Caki2 (cell line): ENCODE results near the gene CERS6. TPM values are rescaled to one million over a fixed set of nuclear protein-coding genes. Genes with fewer than 3 reads are reported as not detected.

ENCODE experiments used
- DNase-seq: peaks from one replicate; pipeline ENCODE4 v3.0.0-alpha.2; 2015; ENCODE audit warnings: low read depth
- in situ Hi-C: cut with HindIII; loops from 2 replicates; pipeline ENCODE4 v1.10.0; 2016; ENCODE audit warnings: low sequenced_read_pairs, low pct_unique_long_range_greater_than_20kb, mixed read lengths
- total RNA-seq: library from RNA; depleted of rRNA; stranded (reverse); fragments of >200 nt; shearing (Covaris generic); gene quantifications from 2 replicates; pipeline ENCODE4 v1.2.3, GENCODE V29; 2014; ENCODE audit warnings: low replicate concordance

Gene CERS6
- total RNA-seq, 1 experiment from 2014 or later = 7.2 TPM

GRCh38 chr2:168438553-168438952 is 17.5 kb upstream of the CERS6 start:
- in situ Hi-C loops = no loop called here
- DNase-seq = no peak

GRCh38 chr2:168439536-168439935 is 16.5 kb upstream of the CERS6 start:
- DNase-seq = no peak
- in situ Hi-C loops = no loop called here

GRCh38 chr2:168441214-168441872 is 14.7 kb upstream of the CERS6 start:
- in situ Hi-C loops = no loop called here
- no peak for DNase-seq

DNA sequence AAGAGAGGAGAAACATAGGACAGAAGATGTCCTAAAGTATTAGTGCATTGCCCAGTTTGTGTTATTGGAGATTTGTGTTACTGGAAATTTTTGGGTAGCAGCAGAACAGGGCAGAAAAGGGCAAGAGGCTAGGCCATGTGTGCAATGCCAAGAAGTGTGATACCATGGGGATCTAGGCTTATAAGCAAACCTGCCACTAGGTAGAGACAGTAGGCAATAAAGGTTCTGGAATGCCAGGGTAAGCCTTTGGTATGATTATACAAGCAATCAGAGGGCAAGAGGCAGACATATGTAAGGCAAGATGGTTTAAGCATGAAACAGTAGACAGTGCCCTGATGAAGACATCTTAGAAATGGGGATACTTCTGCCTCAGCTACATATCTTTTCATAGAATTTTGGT is 12.3 kb upstream of the CERS6 start:
- in situ Hi-C loops = no loop called here
- DNase-seq = no peak

DNA sequence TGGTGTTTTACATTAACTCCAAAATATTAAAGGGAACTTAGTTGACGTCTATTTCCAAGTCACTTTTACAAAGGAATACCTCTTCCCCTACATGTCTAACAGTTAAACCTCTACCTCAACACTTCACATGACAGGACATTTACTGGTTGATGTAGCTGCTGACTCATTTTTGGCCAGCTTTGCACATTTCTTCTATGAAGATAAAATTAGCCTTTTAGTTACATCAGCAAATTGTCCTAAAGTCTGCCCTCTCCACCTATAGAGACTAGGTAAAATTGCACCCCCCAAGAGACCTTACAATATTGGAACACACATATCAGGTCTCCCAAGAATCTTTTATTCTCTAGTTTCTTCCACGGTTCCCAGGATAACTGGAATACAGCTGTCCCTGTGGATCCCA is 10.1 kb upstream of the CERS6 start:
- DNase-seq = no peak
- in situ Hi-C loops = no loop called here

DNA sequence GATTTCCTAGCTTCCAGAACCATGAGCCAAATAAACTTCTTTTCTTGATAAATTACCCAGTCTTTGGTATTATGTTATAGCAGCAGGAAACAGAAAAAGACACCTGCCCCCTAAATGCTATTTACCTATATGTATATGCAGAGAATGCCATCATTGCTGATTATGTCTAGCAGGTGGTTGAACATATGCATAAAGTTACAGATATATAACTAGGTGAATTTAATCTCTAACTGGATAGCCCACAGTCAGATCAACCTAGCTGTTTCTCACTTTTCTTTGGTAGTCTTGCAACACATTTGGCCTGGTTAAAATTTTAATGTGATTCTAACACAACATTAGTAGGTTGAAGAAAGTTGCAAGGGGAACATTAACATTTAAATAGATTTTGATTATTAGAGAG is 7.1 kb upstream of the CERS6 start:
- in situ Hi-C loops = no loop called here
- DNase-seq = no peak

GRCh38 chr2:168449419-168449818 is 6.7 kb upstream of the CERS6 start:
- no peak for DNase-seq
- in situ Hi-C loops = no loop called here

- DNase-seq = no peak
- in situ Hi-C loops = no loop called here
Measured at GRCh38 chr2:168450171-168450570, 5.9 kb upstream of the CERS6 start.

- DNase-seq = no peak
- in situ Hi-C loops = no loop called here
Measured at GRCh38 chr2:168450732-168451131, 5.3 kb upstream of the CERS6 start.

DNA sequence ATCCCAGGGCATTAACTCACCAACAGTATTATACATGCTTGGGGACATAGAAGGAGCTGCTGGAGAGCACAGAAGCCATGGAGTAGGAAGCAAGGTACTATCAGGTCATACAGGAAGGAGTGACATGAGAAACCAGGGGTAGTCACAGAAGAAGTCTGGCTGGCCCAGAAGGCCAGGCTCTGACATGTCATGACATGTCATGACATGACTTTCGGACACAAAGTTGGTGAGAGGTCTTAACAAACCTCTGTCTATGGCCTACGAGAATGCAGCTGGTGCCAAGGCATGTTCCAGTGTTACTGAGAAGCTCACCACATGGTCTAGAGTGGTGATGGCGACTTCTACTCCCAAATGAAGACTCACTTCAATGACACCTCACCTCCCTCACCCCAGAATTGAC is 3.3 kb upstream of the CERS6 start:
- no peak for DNase-seq
- in situ Hi-C loops = no loop called here

DNA sequence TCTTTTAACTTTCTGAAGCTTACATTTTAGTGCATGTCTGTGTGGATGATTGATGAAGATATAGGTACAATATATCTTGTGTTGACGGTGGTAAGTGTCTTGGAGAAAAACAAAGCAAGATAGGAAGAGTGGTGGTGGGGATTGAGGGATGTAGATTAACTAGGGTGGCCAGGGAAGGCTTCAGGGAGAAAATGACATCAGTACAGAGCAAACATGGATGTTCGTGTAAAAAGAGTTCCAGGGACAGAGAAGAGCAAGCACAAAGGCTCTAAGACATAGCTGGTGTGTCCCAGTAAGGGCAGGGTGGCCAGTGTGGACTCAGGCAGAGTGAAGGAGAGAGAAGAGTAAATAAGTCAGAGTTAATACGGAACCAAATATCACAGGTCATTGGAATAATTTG is 2.7 kb upstream of the CERS6 start:
- no peak for DNase-seq
- in situ Hi-C loops = no loop called here

GRCh38 chr2:168454737-168455644 is 1.1 kb upstream of the CERS6 start:
- in situ Hi-C loops = no loop called here
- DNase-seq = peak; percentile 12

DNA sequence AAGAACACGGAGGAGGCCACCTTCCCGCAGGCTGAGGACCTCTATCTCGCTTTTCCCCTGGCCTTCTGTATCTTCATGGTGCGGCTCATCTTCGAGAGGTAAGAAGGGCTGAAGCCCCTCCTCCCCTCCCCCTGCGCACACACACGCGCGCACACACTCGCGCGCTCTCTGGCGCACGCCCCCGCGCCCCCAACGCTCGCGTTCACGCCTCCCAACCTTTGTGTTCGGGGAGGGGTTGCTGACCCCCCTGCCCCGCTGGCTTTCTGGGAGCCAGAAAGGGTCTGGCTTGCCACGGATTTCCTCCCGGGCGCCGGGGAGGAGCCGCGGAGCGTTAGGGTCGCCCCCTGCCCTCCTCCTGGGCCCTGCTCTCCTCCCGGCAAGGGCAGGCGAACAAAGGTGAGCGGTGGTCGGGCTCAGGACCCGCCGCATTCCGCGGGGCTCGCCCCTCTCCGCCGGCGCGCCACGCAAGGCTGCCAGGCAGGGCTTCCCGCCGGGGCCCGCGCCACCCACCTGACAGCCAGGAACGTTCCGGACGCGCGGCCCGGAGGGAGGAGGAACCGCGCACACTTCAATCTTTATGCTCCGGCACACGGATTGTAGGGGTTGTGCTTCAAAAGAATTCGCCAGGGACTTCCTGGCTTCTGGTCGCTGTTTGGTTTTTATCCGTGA is 583 bp downstream of the CERS6 start:
- peak; percentile 28 for DNase-seq
- in situ Hi-C loops = no loop called here

- peak; percentile 2 for DNase-seq
- in situ Hi-C loops = no loop called here
Measured at GRCh38 chr2:168457190-168457895, 1.3 kb downstream of the CERS6 start.

DNA sequence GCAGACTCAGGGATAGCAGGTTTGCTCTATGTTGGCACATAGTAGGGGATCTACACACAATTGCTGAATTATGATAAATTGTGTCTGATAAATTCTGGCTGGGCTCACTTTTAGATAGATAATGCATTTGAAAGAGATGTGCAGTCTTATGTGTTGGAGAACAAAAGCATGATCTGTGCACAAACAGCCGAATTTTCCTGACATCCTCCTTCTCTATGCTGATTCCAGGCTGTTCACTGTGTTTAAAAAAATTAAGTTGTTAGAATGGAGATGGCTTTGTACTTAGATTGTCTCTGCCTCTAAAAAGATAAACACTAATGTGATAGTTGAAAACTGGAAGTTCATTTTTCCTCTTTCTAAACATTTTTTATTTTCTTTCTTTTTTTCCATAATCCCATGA is 2.1 kb downstream of the CERS6 start:
- in situ Hi-C loops = no loop called here
- no peak for DNase-seq

DNA sequence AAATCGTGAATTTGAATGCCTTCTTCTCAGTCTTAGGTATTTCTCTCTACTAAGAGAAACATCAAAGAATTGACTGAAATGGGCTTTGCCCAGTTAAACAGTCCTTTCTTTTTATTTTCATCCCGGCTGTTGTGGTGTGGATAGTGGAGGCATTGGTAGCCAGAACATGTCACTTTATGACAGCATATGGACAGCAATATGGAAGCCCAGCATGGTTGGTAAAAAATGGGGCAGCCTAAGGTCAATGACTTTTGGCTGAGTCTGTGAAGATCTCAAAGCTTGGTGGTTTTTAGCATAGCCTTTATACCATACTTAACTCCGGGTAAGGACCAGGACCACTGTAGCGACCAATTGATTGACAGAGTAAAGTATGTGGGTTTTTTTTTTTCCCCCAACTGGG is 3.2 kb downstream of the CERS6 start:
- in situ Hi-C loops = no loop called here
- DNase-seq = no peak

DNA sequence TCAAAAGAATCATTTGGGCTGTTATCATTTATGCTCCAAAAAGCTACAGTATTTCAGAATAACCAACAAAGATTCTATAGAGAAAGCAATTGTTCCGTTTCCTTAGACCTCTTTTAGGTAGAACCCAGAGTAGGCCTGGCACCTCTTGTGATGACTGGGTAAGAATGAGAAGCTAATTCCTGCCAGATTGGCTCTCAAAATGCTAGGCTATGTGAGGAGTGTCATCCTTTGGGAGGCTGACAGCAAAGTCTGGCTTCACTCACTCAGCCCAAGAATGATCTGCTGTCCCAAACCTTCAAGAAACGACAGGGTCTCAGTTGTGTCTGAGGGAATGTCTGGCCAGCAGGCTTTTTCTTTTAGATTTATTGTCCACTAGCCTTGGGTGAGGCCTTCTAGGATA is 4.5 kb downstream of the CERS6 start:
- no peak for DNase-seq
- in situ Hi-C loops = no loop called here

DNA sequence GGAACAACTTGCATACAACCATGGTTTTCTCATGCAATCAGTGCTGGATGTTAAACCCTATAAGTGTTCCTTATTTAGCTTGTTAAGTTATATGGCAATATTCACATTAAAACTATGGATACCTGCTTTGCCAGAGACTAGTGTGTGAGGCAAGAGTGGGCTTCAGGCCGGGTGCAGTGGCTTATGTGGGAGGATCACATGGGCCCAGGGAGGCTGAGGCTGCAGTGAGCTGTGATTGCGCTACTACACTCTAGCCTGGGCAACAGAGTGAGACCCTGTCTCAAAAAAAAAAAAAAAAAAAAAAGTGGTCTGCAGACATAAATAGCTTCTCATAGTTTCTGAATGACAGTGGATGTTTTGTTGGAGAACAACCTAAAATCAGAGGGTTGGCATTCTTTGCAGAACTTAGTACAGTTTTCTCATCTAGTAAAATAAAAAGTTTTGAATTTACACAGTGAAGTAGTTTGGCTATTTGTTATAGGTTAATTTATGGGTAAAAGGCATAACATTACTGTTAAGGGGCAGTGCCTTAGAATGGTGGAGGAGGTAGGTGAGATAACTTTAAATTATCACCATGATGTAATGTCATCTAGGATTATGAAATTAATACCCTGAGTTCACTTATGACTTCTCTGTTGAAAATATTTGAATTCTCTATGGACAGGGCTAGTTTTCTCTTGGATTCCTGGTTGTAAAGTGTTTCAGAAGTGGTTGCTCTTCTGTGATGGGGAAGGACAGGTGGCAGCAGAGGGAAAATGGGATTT is 5.3 kb downstream of the CERS6 start:
- DNase-seq = no peak
- in situ Hi-C loops = no loop called here
